CD4-positive, alpha-beta T cell treated with Interleukin-6 for 4 hours (primary cell): ENCODE data around the gene PAK1.
"Not testable (repeated sequence)": the region's sequence is repeated elsewhere in the genome, so short reads cannot be mapped to it uniquely, and the experiment has no call there.

Experiments used
- DNase-seq: peaks from one replicate; pipeline ENCODE4 v3.0.0-alpha.2; 2020; ENCODE audit warnings: mixed read lengths

The PAK1 gene

GRCh38 chr11:77473801-77474683, at the start of gene PAK1:
TSS of gene PAK1 (minus strand) at chr11:77474094. CDS start at chr11:77392520, 81,574 bp downstream.
- DNase-seq = peak; percentile 84

- no peak for DNase-seq
Measured at GRCh38 chr11:77522215-77522614, 48.3 kb upstream of the PAK1 start.

GRCh38 chr11:77519847-77520246, 46.0 kb upstream of the PAK1 start:
- DNase-seq = no peak

- DNase-seq = no peak
Measured at GRCh38 chr11:77518471-77518870, 44.6 kb upstream of the PAK1 start.

- no peak for DNase-seq
Measured at GRCh38 chr11:77517753-77518152, 43.9 kb upstream of the PAK1 start.

GRCh38 chr11:77517226-77517625, 43.3 kb upstream of the PAK1 start:
- DNase-seq = no peak

GRCh38 chr11:77515483-77515882, 41.6 kb upstream of the PAK1 start:
- DNase-seq = no peak

- no peak for DNase-seq
Measured at GRCh38 chr11:77515063-77515462, 41.2 kb upstream of the PAK1 start.

GRCh38 chr11:77512092-77512491, 38.2 kb upstream of the PAK1 start:
- no peak for DNase-seq

GRCh38 chr11:77510851-77511250, 37.0 kb upstream of the PAK1 start:
- no peak for DNase-seq

GRCh38 chr11:77510095-77510494, 36.2 kb upstream of the PAK1 start:
- DNase-seq = no peak

- DNase-seq = no peak
Measured at GRCh38 chr11:77508019-77508418, 34.1 kb upstream of the PAK1 start.

GRCh38 chr11:77506857-77507256, 33.0 kb upstream of the PAK1 start:
- DNase-seq = no peak

GRCh38 chr11:77505956-77506355, 32.1 kb upstream of the PAK1 start:
- DNase-seq = no peak

- DNase-seq = no peak
Measured at GRCh38 chr11:77503006-77503405, 29.1 kb upstream of the PAK1 start.

- DNase-seq = no peak
Measured at GRCh38 chr11:77502346-77502905, 28.5 kb upstream of the PAK1 start.

- DNase-seq = no peak
Measured at GRCh38 chr11:77501758-77502157, 27.9 kb upstream of the PAK1 start.

- no peak for DNase-seq
Measured at GRCh38 chr11:77497368-77497767, 23.5 kb upstream of the PAK1 start.

- DNase-seq = no peak
Measured at GRCh38 chr11:77495526-77495925, 21.6 kb upstream of the PAK1 start.

- DNase-seq = not testable (repeated sequence)
Measured at GRCh38 chr11:77490035-77490434, 16.1 kb upstream of the PAK1 start.

- DNase-seq = no peak
Measured at GRCh38 chr11:77487790-77488189, 13.9 kb upstream of the PAK1 start.

- DNase-seq = no peak
Measured at GRCh38 chr11:77479746-77480352, 6.0 kb upstream of the PAK1 start.

- DNase-seq = no peak
Measured at GRCh38 chr11:77475206-77475605, 1.3 kb upstream of the PAK1 start.

- no peak for DNase-seq
Measured at GRCh38 chr11:77474684-77475060, 778 bp upstream of the PAK1 start.
